Measurements from ENCODE around the gene EDDM3A.

DNA sequence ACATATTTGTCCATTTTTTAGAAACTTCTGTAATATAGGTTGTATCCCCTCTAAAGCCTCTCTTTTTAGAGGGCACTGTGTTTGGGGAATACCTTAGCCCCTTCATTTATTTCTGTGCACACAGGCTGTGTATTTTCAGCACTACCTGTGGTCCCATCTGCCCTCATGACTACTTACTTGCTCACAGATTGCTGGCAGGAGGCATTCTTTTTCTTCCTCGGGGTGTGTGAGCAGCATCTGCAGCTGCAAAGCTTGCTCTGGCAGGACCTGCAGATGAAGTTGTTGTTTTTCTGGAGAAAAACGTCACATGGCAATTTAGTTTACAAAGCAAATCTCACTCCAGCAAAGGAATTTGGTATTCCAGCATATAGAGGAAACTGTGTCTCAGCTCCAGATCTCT, 32.8 kb upstream of the EDDM3A start:
- TF ChIP-seq EZH2phosphoT487 (IDR thresholded peaks at IDR 0.05; ENCODE audit: insufficient read depth, low read depth) (no peak), EZH2 (IDR thresholded peaks at IDR 0.05; ENCODE audit: insufficient read depth, poor library complexity, severe bottlenecking) (no peak)
